Measurements from ENCODE around the gene MMP28.

Gene MMP28

DNA sequence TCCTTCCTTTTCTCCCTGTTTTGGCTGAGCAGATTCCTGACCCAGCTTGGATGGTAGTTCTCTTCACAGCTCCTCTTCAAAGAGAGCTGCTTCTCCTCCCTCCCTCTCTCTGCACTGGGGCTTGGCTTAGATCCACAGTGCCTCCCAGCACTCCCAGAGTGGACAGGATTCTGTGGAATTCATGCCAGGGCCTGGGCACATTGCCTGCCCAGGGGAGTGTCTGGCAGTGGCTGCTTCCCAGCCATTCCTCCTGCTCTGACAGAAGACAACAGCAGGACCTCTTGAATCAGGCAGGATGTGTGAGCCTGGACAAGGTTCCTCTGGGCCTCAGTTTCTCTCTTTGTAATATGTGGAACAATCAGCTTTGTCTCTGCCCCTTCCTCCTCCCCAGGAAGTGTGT, 4.5 kb upstream of the MMP28 start:
- no peak for DNase-seq (ENCODE audit: low read depth)

DNA sequence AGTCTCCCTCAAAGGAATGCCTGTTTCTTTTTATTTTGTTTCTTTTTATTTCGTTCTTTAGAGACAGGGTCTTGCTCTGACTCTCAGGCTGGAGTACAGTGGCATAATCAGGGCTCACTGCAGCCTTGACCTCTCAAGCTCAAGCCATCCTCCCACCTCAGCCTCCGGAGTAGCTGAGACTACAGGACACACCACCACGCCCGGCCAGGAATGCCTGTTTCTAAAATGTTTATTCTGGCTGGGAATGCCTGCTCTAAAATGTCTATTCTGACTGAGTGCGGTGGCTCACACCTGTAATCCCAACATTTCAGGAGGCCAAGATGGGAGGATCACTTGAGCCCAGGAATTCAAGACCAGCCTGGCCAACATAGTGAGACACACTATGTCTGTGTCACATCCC, 2.5 kb upstream of the MMP28 start:
- DNase-seq (ENCODE audit: low read depth) = no peak

GRCh38 chr17:35797370-35797769, 1.9 kb upstream of the MMP28 start:
- DNase-seq (ENCODE audit: low read depth) = no peak

DNA sequence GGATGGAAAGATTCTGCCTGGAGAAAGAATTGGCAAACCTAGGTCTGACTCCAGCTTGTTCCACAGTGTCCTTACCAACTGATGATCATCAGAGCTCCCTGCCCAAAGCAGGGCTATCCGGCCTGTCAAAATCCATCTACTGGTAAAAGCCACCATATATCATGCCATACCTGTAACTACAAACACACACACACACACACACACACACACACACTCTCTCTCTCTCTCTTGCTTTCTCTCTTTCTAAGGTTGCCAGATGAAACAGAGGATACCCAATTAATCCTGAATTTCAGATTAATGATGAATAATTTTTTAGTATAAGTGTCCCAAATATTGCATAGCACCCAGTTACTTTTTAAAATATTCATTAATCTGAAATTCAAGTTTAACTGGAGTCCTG, 1.5 kb upstream of the MMP28 start:
- DNase-seq (ENCODE audit: low read depth) = no peak

GRCh38 chr17:35795871-35796265, 427 bp upstream of the MMP28 start:
- no peak for DNase-seq (ENCODE audit: low read depth)

- no peak for DNase-seq (ENCODE audit: low read depth)
Observed at GRCh38 chr17:35793257-35793656, 2.2 kb downstream of the MMP28 start.

DNA sequence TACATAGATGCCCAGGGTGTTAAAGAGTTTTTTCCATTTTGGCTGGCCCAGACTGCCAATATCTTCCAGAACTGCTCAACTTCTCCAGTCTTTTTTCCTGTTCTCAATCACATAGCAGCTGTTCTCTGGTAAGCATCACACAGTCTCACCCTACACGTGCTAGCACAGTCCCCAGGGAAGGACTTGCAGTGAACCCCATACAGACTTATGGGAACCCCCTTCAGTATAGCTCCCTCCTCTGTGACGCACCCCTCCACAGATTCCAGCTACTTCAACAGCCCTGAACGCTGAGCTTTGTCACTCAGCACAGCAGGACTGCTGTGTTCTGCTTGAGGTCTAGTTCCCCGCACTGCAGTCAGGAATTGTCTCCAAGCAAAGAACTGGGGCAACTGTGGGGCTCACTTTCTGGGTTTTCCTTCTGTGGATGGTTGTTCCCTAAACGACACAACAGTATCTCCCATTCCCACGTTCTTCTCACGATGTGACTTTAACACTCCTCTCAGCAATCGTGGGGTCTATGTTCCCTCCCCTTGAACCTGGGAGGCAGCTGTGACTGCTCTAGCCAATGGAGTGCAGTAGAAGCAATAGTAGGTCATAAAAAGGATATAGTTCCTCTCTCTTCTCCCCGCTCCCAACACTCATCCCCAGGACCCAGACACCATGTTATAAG, 3.6 kb downstream of the MMP28 start:
- no peak for DNase-seq (ENCODE audit: low read depth)

DNA sequence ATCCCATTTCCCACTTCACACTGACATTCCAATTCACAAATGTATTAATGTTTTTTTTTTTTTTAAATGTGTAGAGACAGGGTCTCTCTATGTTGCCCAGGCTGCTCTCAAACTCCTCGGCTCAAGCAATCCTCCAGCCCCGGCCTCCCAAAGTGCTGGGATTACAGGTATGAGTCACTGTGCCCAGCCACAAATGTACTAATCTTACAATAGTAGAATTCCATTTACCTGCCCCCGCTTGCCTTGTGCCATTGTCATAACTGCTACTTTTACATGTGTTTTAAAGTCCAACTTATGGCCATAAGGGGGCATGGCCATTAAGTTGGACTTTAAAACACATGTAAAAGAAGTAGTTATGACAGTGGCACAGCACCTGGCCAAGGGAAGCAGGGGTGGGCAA, 4.6 kb downstream of the MMP28 start:
- DNase-seq (ENCODE audit: low read depth) = no peak

- DNase-seq (ENCODE audit: low read depth) = no peak
Observed at GRCh38 chr17:35788477-35789368, 6.7 kb downstream of the MMP28 start.

DNA sequence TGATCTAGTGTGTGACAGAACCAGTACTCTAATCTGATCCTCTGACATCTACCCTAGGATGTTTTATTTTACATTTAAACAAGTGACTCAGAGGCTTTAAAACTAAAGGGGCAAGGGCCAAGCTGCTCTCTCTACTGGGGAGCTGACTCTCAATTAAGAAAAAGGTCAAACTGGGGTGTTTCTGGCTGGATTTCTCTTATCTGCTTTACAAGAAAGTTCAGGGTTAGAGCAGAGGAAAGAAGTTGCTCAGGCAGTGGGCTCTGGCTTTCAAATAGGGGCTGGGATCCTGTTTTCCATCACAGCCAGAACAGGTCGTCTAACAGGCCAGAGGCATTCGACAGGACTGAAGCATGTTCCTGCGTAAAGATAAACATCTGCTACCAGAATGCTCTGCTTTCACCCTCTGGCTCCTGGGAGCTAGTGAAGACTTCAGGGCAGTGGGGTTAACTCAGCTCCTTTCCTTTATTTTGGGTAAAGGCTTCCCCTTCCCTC, 8.5 kb downstream of the MMP28 start:
- DNase-seq (ENCODE audit: low read depth) = no peak

GRCh38 chr17:35784895-35785294, 10.5 kb downstream of the MMP28 start:
- no peak for DNase-seq (ENCODE audit: low read depth)

DNA sequence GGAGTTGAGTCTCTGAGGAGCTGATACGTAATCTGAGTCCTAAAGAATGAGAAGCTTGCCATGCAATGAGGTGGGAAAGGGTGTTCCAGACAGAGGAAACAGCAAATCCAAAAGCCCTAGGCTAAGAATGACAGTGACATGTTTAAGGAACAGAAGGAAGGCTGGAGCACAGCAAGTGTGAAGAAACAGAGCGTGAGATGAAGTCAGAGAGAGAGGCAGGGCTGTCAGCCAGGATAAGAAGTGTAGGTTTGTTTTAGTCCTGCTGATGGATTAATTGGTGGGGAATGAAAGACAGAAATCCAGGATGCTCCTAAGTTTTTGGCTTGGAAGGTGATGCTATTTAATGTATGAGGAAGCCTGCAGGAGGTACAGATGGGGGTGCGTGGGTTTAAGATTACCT, 14.5 kb downstream of the MMP28 start:
- no peak for DNase-seq (ENCODE audit: low read depth)

- no peak for DNase-seq (ENCODE audit: low read depth)
Observed at GRCh38 chr17:35778641-35779196, 16.7 kb downstream of the MMP28 start.

DNA sequence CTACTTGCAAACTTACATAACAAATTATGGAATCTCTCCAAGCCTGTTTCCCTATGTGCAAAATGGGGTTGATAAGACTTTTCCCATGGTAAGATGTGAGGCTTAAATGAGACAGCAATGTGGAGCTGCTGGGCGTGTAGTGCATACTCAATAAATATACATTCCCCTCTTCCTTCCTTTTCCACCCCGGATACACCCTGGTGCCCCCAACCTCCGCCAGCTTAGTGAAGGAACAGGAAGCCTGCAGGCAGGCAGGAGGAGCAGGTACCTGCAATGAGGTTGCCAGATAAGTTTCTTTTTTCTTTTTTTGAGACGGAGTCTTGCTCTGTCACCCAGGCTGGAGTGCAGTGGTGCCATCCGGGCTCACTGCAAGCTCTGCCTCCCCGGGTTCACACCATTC, 19.9 kb downstream of the MMP28 start:
- no peak for DNase-seq (ENCODE audit: low read depth)

- no peak for DNase-seq (ENCODE audit: low read depth)
Observed at GRCh38 chr17:35775039-35775438, 20.4 kb downstream of the MMP28 start.

DNA sequence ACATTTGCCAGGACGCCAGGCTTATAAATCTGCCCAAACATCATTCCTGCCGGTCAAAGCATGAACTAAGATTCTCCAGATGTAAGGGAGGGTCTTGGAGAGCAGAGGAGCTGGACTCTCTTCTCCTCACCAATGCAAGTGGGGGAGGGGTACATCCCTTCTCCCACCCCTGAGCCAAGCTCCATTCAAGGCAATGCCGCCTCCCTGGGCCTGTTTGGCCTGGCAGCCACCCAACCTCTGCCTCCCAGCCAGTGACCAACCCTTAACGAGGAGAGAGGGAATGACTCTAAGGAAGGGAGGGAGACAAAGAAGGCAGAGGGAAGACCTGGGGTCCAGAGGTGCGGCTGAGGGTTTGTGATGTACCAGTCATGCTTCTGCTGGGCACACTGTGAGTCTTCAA, 20.9 kb downstream of the MMP28 start:
- no peak for DNase-seq (ENCODE audit: low read depth)

DNA sequence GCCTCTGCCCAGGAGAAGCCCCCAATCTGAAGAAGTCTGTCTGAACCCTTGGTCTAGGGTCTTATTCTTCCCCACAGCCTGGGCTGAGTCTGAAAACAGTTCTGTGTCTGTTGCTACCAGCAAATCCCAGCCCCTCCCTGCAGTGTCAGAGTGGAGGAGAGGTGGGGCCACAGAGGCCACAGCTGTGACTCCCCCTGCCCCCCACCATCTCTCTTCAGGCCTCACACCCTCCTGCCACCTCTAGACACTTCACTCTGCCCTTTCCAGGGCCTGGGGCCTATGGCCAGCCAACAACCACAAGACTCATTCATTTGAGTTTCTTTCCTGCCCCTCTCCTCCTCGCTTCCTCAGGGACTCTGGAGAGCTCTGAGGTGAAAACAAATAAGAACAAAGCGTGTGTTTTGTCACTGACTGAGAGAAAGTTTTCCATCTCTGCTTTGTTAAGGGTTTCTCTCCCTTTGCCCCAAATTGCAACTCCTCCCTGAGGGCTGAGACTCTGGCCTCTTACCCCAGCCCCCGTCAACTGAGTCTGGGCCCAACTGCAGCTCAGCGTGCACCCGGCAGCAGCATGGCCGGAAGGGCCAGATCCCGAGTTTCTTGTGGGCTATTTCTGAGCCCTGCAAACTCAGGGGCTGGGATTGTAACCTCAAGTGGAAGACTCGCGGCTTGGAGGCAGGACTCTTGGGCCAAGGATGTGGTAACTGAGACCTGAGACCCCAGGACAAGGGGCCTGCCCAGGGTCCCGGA, 21.6 kb downstream of the MMP28 start:
- DNase-seq (ENCODE audit: low read depth) = no peak

GRCh38 chr17:35773129-35773528, 22.3 kb downstream of the MMP28 start:
- no peak for DNase-seq (ENCODE audit: low read depth)

DNA sequence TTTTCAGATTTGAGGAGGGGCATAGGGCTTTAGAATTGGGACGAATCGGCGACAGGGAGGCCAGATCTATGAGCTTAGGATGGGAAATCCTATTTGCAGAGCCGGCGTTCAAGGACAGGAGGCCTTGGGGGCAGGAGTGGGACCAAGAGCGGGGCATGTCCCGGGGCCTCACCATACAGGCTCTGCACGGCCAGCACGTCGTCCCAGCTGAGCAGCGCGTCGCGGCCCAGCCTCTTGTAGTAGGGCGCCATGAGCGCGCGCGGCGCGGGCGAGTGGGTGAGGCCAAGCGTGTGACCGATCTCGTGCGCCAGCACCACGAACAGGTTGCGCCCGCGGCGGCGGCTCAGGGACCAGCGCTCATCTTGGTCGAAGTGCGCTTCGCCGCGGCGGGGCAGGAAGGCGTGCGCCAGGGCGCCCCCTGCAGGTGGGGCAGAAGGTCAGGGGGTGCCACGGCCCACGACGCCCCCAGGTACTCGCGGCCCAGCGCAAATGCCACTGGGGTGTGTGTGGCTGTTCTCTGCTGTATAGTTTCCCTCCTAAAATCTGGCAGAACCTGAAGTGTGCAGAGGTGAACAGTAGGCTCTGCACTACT, 25.4 kb downstream of the MMP28 start:
- no peak for DNase-seq (ENCODE audit: low read depth)

DNA sequence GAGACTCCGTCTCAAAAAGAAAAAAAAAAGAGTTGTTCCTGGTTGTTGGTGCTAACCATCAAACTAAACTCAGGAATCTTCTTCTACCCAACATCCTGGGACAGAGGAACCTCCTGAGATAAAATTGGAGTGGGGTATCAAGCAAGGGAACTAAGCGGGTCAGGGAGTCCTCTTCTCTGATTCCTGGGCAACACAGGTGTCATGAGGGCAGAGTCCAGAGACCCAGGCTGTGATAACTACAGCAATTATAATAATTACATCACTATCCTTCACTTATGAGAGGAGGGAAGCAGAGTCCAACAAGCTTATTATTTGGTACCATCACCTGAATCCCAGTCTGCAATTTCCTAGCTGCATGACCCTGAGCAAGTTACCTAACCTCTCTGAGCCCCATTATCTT, 26.6 kb downstream of the MMP28 start:
- DNase-seq (ENCODE audit: low read depth) = no peak

GRCh38 chr17:35766903-35767510, 28.4 kb downstream of the MMP28 start:
- DNase-seq (ENCODE audit: low read depth) = no peak

GRCh38 chr17:35766489-35766877, 29.0 kb downstream of the MMP28 start:
- DNase-seq (ENCODE audit: low read depth) = no peak

Measured in stimulated activated CD8-positive, alpha-beta memory T cell treated with anti-CD3 and anti-CD28 coated beads, Interleukin-15, amount 100 ng/mL, for 24 hours (primary cell).